Heart right ventricle (tissue), 16 donors: Measurements from ENCODE around the gene TXNRD2. TPM values are rescaled to one million over a fixed set of nuclear protein-coding genes. Genes with fewer than 3 reads are reported as not detected.
A peak's percentile ranks its signal among the peaks of the same experiment; 100 is the strongest.

Source experiments
- ATAC-seq, 8 donors: fragments of 200-7000 bp; cut with Tn5 transposase; one replicate each; pipeline ENCODE4 v1.9.1; 2020; ENCODE audit warnings: mild to moderate bottlenecking in 8 of 8, moderate library complexity in 8 of 8, moderate number of reproducible peaks in 1 of 8
- DNase-seq, 2 donors: peaks; one replicate each; pipeline ENCODE4 v3.0.0-alpha.2; 2020
- H3K27ac ChIP-seq, 10 donors: fragments of 200-600 bp; sonication (generic) in 2 of 10; one replicate each; pipeline versions ENCODE4 v1.5.0 to v1.8.0; 2020 to 2022; ENCODE audit warnings: mild to moderate bottlenecking in 3 of 10
- H3K27me3 ChIP-seq, 7 donors: fragments of 200-600 bp; one replicate each; pipeline ENCODE4 v1.8.0; 2021 to 2022; ENCODE audit warnings: mild to moderate bottlenecking in 2 of 7
- H3K36me3 ChIP-seq, 9 donors: fragments of 200-600 bp; sonication (generic) in 1 of 9; one replicate each; pipeline versions ENCODE4 v1.5.0 to v1.8.0; 2020 to 2022; ENCODE audit warnings: mild to moderate bottlenecking in 2 of 9
- H3K4me1 ChIP-seq, 9 donors: fragments of 200-600 bp; sonication (generic) in 1 of 9; one replicate each; pipeline versions ENCODE4 v1.5.0 to v1.8.0; 2020 to 2022; ENCODE audit warnings: mild to moderate bottlenecking in 4 of 9
- H3K4me3 ChIP-seq, 10 donors: fragments of 200-600 bp; sonication (generic) in 2 of 10; one replicate each; pipeline versions ENCODE4 v1.5.0 to v1.8.0; 2020 to 2022; ENCODE audit warnings: mild to moderate bottlenecking in 7 of 10, moderate library complexity in 2 of 10
- H3K9me3 ChIP-seq, 11 donors: fragments of 200-600 bp in 10 of 11; sonication (generic) in 2 of 11; one replicate each; pipeline versions ENCODE4 v1.5.0 to v1.8.0; 2013 to 2022; ENCODE audit warnings: mild to moderate bottlenecking in 2 of 11, control low read depth in 1 of 11, moderate library complexity in 1 of 11
- WGBS, 2 donors: extraction: QIAGEN DNeasy Blood & Tissue Kit; methylation state at CpG; one replicate each; pipeline ENCODE4 v1.1.7; 2013; ENCODE audit warnings: inconsistent platforms in 1 of 2; 5-methylcytosine and 5-hydroxymethylcytosine counted together
- intact Hi-C, 10 donors: fragments of 100-400 bp; cut with DNase I; formaldehyde crosslinking; loops; one replicate each; pipeline versions ENCODE4 v1.11.1 to v1.14.2; 2022
- polyA plus RNA-seq, 2 donors: library from polyadenylated mRNA; stranded (reverse); fragments of 200-250 nt; gene quantifications; one replicate each; pipeline ENCODE4 v1.2.3, GENCODE V29; 2013
- total RNA-seq, 10 donors: library from RNA; stranded (reverse); fragmentation: NEBNext Ultra II Directional in 3 of 10; extraction: Animal tissue kit (Norgen Biotek cat#: 25700) in 3 of 10; gene quantifications; one replicate each; pipeline versions ENCODE4 v1.2.1 to v1.2.4, GENCODE V29; 2021 to 2023
- TF ChIP-seq, protein P1 (sequence below), 9 donors: fragments of 200-600 bp; sonication (generic) in 2 of 9; IDR thresholded peaks; one replicate each; pipeline versions ENCODE4 v1.5.0 to v1.8.0; 2021 to 2022; ENCODE audit warnings: antibody characterized with exemption in 9 of 9, mild to moderate bottlenecking in 5 of 9, moderate library complexity in 1 of 9
- donor health status: Arrhythmogenic right ventricular cardiomyopathy.
- donor health status: ischemic (EF 13 %, LVEDD 7.1; RV severe dilation, severe dysfunction).
- donor health status: healthy with polysubstance abuse.
- donor health status: DM: no; HTN: yes; CAD: no.
- donor health status: DM: no; HTN: no; CAD: no.
- donor health status: ischemic (EF 25% LVEDD 6.9; RV normal size, moderate dysfunction).
- donor health status: ischemic (EF 25% LVEDD 5.7; RV mildly dilated, moderate dysfunction).
- donor health status: healthy.
- donor health status: DM: yes; HTN: yes; CAD: no.
- donor health status: Ischemic cardiomyopathy.
- donor health status: ischemic (EF 35%, LVEDD 5.7; RV mildly dilated, moderate dysfunction).
- donor health status: nonischemic (EF 11% LVEDD 7.7; RV severe dilation, severe dysfunction).
- donor health status: DM: yes; HTN: yes; CAD: no.
- donor health status: PGD.
- donor health status: ischemic (EF 29% LVEDD 5.4; RV normal size, mild dysfunction).
- donor health status: nonischemic (EF 23%, LVEDD 6.1; RV moderate dilation, normal function).

The TXNRD2 gene
- total and polyA plus RNA-seq, 12 donors: 25.8 to 103 (median 35.0) TPM

DNA sequence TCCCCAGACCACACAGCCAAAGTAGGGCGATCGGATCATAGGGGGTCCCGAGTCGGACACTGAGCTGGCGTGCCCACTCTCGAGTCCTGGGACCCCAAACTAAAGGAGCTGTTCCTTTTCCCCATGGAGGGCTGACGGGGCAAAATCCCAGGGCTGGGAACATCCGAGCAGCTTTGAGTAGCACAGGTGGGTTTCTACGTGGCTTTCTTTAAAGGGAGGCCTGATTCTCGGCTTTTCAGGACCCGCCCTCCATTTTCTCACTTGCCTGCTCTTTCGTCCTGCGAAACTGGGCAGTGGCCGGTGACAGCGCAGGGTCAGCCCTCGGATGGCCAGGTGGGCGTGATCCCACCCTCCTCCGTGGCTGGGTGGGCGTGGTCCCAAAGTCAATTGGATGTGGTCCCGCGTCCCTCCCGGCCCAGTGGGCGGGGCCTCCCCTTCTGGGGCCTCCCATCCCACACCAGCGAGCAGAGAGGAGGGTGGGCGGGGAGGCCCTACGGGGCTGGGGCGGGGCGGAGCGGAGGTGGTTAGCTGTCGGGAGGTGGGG, 17.5 kb upstream of the TXNRD2 start:
- Histone ChIP-seq H3K9me3 (no peaks in the 10 kb centered on the region), H3K27ac (peak overlapping the region in 6 of 10 donors; percentile 18 to 53 (median 40)), H3K27me3 (no peaks in the 10 kb centered on the region), H3K4me1 (peaks cover 11 to 56% (median 35%) of the 10 kb centered on the region in 9 donors), H3K36me3 (peaks cover 0 to 21% (median 6%) of the 10 kb centered on the region in 9 donors), H3K4me3 (peak overlapping the region in 6 of 10 donors; percentile 12 to 43 (median 33))
- ATAC-seq: peak; percentile 45 to 72 (median 68)
- TF ChIP-seq, protein P1, sequence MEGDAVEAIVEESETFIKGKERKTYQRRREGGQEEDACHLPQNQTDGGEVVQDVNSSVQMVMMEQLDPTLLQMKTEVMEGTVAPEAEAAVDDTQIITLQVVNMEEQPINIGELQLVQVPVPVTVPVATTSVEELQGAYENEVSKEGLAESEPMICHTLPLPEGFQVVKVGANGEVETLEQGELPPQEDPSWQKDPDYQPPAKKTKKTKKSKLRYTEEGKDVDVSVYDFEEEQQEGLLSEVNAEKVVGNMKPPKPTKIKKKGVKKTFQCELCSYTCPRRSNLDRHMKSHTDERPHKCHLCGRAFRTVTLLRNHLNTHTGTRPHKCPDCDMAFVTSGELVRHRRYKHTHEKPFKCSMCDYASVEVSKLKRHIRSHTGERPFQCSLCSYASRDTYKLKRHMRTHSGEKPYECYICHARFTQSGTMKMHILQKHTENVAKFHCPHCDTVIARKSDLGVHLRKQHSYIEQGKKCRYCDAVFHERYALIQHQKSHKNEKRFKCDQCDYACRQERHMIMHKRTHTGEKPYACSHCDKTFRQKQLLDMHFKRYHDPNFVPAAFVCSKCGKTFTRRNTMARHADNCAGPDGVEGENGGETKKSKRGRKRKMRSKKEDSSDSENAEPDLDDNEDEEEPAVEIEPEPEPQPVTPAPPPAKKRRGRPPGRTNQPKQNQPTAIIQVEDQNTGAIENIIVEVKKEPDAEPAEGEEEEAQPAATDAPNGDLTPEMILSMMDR (IDR thresholded peaks at IDR 0.05): no peak
- 27 to 38% methylated on average over 30 of the region's 30 CpGs for WGBS, 2 donors
- peak; percentile 76 to 83 for DNase-seq
- intact Hi-C loops: no loop called here

DNA sequence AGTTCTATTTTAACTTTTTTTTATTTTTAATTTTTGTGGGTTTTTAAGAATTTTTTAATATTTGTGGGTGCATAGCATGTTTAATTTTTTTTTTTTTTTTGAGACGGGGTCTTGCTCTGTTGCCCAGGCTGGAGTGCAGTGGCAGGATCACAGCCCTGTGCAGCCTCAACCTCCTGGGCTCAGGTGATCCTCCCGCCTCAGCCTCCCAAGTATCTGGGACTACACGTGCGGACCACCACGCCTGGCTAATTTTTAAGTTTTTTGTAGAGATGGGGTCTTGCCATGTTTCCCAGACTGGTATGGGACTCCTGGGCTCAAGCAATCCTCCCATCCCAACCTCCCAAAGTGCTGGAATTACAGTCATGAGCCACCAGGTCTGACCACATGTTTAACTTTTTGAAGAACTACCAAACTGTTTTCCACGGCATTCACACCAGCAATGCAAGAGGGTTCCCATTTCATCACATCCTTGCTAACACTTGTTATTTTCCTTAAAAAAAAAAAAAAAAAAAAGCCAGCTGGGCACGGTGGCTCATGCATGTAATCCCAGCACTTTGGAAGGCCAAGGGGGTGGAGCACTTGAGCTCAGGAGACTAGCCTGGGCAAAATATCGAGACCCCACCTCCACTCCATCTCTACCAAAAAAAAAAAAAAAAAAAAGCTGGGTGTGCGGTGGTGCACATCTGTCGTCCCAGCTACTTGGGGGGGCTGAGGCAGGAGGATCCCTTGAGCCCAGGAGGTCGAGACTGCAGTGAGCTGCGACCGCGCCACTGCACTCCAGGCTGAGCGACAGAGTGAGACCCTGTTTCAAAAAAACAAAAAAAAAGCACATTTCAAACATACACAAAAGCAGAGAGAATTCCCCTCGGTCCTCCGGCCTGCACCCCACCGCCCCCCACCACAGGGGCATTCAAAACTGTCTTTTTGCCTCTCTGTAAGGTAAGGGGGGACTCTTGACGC, 16.7 kb upstream of the TXNRD2 start:
- H3K36me3 ChIP-seq: peaks cover 0 to 13% (median 0%) of the 10 kb centered on the region in 9 donors
- H3K27ac ChIP-seq: peak overlapping the region in 5 of 10 donors; percentile 18 to 53 (median 49)
- H3K4me3 ChIP-seq: peak overlapping the region in 4 of 10 donors; percentile 27 to 43 (median 33)
- no peak for DNase-seq
- 83 to 89% methylated on average over 19 of the region's 19 CpGs for WGBS, 2 donors
- TF ChIP-seq, protein P1 (IDR thresholded peaks at IDR 0.05): no peak
- no peaks in the 10 kb centered on the region for H3K9me3 ChIP-seq
- H3K27me3 ChIP-seq: no peaks in the 10 kb centered on the region
- ATAC-seq: no peak
- intact Hi-C loops: no loop called here
- peaks cover 11 to 63% (median 37%) of the 10 kb centered on the region in 9 donors for H3K4me1 ChIP-seq

DNA sequence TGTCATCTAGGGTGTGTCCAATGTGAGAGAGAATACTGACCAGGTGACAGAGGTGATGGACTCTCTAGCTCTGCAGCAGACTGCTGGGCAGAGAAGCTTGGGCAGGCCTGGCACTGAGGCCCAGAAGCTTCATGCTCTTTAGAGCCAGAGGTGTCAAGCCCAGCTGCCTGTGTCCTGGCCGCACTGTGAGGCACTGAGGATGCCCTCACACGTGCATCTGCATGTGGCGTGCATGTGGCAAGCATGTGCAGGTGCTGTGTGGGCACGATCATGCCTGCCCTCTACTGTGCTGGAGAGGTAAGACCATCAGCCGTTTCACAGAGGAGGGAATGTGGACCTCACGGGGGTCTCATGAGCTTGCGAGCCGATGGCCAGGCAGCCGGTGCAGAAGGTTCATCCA, 15.8 kb upstream of the TXNRD2 start:
- H3K4me1 ChIP-seq: peaks cover 17 to 67% (median 37%) of the 10 kb centered on the region in 9 donors
- H3K36me3 ChIP-seq: peaks cover 0 to 8% (median 0%) of the 10 kb centered on the region in 9 donors
- DNase-seq: no peak
- ATAC-seq: no peak
- H3K27ac ChIP-seq: no peak overlapping the region
- no peak overlapping the region for H3K4me3 ChIP-seq
- no peaks in the 10 kb centered on the region for H3K9me3 ChIP-seq
- no peaks in the 10 kb centered on the region for H3K27me3 ChIP-seq
- 87 to 92% methylated on average over 9 of the region's 9 CpGs for WGBS, 2 donors
- TF ChIP-seq, protein P1 (IDR thresholded peaks at IDR 0.05): no peak
- intact Hi-C loops: no loop called here
